T1000 (cell line): ENCODE measurements around the gene REV3L.
"Not testable (repeated sequence)": the region's sequence is repeated elsewhere in the genome, so short reads cannot be mapped to it uniquely, and the experiment has no call there.

Experiments used
- DNase-seq: peaks from one replicate; lab custom pipeline; 2025; ENCODE audit warnings: mixed read lengths; lab: John Stamatoyannopoulos, UW

The REV3L gene, protein sequence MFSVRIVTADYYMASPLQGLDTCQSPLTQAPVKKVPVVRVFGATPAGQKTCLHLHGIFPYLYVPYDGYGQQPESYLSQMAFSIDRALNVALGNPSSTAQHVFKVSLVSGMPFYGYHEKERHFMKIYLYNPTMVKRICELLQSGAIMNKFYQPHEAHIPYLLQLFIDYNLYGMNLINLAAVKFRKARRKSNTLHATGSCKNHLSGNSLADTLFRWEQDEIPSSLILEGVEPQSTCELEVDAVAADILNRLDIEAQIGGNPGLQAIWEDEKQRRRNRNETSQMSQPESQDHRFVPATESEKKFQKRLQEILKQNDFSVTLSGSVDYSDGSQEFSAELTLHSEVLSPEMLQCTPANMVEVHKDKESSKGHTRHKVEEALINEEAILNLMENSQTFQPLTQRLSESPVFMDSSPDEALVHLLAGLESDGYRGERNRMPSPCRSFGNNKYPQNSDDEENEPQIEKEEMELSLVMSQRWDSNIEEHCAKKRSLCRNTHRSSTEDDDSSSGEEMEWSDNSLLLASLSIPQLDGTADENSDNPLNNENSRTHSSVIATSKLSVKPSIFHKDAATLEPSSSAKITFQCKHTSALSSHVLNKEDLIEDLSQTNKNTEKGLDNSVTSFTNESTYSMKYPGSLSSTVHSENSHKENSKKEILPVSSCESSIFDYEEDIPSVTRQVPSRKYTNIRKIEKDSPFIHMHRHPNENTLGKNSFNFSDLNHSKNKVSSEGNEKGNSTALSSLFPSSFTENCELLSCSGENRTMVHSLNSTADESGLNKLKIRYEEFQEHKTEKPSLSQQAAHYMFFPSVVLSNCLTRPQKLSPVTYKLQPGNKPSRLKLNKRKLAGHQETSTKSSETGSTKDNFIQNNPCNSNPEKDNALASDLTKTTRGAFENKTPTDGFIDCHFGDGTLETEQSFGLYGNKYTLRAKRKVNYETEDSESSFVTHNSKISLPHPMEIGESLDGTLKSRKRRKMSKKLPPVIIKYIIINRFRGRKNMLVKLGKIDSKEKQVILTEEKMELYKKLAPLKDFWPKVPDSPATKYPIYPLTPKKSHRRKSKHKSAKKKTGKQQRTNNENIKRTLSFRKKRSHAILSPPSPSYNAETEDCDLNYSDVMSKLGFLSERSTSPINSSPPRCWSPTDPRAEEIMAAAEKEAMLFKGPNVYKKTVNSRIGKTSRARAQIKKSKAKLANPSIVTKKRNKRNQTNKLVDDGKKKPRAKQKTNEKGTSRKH (N-terminal part only)

GRCh38 chr6:111482959-111483735, at the start of gene REV3L:
REV3L (minus strand) TSS chr6:111483218; CDS start chr6:111482888, 330 bp downstream.
- peak; percentile 89 for DNase-seq

- DNase-seq: no peak
Measured at GRCh38 chr6:111531185-111531584, 48.2 kb upstream of the REV3L start.

DNA sequence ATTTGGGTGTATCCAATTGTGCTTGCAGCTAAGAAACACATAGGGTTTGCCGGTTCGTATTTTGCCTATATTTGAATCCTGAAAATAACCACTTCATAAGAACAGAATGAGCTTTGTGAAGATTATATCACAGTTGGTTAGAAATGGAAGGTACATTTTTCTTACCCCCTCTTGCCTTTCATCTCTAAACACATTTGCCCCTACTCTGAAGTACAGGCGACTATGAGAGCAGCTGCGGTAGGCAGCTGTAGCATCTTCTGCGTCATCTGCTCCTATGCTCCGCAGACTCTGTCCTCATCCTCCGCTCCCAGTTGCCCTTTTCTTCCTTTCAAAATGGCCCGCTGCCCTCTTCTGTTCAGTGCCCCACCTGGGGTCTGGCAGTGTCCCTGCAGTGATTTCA, 47.6 kb upstream of the REV3L start:
- DNase-seq: no peak

GRCh38 chr6:111530218-111530617, 47.2 kb upstream of the REV3L start:
- no peak for DNase-seq

DNA sequence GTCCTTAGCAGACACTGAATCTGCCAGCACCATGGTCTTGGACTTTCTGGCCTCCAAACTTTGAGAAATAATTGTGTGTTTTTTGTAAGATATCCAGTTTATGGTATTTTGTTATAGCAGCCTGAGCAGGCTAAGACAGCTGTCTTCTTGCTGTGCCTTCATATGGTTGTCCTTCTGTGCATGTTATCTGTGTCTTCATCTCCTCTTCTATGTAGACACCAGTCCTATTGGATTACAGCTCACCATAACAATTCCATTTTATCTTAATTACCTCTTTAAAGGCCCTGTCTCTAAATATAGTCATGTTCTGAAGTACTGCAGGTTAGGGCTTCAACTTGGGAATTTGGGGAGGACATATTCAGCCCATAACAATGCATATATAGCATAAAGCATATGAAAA, 44.3 kb upstream of the REV3L start:
- no peak for DNase-seq

- DNase-seq: no peak
Measured at GRCh38 chr6:111524735-111525134, 41.7 kb upstream of the REV3L start.

DNA sequence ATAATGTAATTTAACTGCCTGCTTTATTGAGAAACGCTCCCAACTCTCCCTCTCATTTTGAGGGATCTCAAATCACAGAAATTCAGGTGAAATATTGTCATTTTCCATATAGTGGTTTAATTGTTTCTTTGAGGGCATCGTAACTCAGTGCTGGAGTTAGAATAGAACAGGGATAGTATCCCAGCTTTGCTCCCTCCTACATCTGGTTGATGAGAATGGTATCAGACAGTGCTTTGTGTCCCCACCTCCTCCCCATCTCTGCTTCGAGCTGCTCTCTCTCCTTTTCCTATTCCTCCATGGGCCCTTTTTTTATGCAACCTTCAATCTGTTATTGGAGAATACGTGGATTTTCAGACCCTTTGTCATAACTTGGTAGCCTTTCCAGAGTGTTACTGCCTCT, 41.2 kb upstream of the REV3L start:
- DNase-seq: no peak

DNA sequence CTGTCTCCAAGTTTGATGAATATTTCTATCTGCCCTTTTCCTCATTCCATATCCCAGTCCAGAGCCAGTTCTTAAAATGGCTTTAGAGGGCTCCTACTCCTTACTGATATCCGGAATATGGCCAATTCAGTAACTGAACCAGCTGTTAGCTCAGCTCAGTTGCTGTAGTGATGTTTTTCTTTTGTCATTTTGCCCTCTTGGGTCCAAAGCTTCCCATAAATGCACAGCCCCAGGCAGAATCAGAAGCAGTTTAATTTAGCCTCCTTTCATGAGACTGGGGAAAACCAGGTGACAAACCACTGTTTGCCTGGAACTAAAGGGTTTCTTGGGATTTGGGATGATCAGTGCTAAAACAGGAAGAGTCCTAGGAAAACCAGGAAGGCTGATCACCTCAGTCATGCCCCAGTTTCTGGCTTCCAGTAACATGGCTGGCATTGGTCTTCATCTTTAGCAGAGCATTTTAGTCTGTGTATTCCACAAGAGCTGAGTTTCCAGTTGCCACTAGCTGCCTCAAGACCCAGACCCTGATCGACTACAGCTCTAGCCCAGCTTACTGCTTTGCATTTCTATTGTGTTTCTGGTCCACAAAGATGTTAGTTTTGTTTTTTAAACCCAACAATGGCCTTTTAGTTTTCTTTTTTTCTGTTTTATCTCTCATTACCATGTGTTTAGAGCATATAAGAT, 40.6 kb upstream of the REV3L start:
- no peak for DNase-seq

DNA sequence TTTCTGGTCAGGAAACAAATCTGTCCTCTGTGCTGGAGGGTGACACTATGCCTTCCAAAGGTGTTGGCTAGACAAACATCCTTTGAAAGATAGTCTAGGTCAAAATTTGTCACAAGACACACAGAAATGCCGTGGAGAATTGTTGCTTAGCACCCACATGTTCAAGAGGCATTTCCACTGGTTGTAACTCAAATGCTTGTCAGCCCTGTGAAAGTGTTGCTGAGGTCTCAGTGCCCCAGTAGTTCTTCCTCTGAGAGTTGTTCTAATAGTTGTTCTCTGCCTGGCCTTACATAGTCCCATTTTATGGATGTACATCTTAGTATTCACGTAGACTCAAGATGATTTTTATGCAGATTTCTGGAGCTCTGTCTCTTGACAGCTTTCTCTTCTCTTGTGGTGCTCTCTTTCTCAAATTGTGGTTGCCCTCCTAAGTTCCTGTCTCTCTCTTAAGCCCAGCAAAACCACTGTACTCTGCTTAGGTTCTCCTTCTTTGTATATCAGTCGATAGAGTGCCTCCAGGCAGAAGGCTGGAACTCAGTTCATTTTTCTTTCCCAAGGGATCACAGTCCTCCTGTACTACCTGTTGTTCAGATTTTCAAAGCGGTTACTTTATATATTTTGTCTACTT, 39.5 kb upstream of the REV3L start:
- DNase-seq: no peak

DNA sequence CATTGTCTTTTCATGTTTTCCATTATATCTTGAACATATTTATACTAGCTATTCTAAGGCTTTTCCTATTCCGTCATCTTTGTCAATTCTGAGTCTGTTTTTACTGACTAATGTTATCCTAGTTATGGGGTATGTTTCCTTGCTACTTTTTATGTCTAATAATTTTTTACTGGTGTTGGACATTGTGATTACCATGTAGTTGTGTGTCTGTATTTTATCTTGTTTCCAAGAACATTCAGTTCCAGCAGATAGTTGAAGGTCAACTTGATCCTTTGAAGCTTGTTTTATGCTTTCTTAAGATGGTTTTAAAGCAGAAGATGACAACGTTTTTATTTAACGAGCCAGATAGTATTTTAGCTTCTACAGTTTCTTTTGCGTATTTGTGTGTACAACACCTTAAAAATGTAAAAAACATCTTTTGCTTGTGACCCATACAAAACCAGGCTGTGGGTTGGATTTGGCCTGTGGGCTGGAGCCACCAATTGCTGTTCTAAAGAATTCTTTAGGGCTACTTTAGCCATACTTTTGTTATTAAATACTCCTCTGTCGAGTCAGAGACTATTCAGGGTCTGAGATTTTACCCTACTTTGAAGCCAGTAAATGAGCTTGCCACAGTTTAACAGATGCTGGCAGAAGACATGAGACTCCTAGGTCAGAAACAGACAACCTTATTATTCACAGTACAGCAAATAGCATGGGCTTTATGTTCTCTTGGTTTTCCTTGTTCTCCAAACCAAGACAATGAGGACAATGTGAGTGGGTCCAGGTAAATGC, 38.7 kb upstream of the REV3L start:
- no peak for DNase-seq

DNA sequence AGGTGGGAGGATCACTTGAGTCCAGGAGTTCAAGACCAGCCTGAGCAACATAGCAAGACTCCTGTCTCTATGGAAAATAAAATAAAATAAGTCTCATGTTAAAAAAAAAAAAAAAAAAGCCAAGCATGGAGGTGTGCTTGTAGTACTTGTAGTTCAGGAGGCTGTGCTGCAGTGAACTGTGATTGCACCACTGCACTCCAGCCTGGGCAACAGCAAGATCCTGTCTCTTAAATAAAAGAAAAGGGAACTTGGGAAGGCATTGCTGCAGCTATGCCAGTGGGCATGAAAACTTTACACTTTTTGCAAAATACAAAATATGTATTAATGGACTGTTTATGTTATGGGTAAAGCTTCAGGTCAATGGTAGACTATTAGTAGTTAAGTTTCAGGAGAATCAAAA, 37.5 kb upstream of the REV3L start:
- DNase-seq: no peak

- DNase-seq: no peak
Measured at GRCh38 chr6:111517965-111518364, 34.9 kb upstream of the REV3L start.

DNA sequence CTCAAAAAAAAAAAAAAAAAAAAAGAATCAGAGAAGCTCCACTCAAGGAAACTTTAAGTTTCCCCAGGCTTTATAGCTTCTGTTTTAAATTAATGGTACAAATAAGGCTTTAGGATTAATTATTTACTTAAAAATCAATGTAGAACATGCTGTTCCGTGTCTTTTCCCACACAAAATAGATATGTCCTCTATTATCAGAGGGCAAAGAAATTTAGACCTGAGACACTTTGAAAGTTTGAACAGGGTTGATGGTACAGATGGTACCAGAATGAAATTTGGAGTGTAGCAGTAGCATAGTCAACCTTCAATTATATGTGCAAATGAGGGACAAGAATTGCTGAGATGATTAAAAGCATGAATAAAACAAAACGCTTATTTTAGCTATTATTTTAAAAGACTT, 32.2 kb upstream of the REV3L start:
- DNase-seq: no peak

- not testable (repeated sequence) for DNase-seq
Measured at GRCh38 chr6:111514531-111514930, 31.5 kb upstream of the REV3L start.

DNA sequence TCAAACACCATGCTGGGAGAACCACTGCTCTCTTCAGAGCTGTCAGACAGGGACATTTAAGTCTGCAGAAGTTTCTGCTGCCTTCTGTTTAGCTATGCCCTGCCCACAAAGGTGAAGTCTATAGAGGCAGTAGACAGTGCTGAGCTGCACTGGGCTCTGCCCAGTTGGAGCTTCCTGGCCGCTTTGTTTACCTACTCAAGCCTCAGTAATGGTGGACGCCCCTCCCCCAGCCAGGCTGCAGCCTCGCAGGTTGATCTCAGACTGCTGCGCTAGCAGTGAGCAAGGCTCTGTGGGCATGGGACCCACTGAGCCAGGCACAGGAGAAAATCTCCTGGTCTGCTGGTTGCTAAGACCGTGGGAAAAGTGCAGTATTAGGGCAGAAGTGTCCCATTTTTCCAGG, 24.2 kb upstream of the REV3L start:
- DNase-seq: not testable (repeated sequence)

DNA sequence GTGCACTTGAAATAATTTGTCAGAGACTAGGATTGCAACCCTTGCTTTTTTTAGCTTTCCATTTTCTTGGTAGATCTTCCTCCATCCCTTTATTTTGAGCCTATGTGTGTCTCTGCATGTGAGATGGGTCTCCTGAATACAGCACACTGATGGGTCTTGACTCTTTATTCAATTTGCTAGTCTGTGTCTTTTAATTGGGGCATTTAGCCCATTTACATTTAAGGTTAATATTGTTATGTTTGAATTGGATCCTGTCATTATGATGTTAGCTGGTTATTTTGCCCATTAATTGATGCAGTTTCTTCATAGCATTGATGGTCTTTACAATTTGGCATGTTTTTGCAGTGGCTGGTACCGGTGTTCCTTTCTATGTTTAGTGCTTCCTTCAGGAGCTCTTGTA, 22.5 kb upstream of the REV3L start:
- not testable (repeated sequence) for DNase-seq

- no peak for DNase-seq
Measured at GRCh38 chr6:111503660-111504059, 20.6 kb upstream of the REV3L start.

DNA sequence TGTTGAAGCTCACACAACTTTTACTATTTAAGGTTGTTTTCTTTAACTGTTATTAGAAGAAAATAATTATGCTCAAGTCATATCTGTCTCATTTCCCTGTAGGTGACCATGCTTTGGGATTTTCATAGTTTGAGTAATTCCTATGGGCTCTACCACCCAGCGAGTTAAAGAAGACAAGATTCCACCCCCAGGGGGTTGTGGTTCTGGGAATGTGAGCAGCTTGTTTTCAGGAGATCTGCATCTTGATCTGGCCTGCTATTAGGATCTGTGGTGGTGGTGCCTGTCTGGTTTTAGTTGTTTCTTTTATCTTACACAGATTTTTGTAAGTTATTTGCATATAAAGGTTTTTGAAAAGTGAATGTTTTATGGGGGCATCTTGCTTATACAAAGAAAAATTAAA, 20.2 kb upstream of the REV3L start:
- no peak for DNase-seq

- no peak for DNase-seq
Measured at GRCh38 chr6:111502154-111502553, 19.1 kb upstream of the REV3L start.
